ENCODE measurements around the gene ADAM19.

Gene ADAM19

DNA sequence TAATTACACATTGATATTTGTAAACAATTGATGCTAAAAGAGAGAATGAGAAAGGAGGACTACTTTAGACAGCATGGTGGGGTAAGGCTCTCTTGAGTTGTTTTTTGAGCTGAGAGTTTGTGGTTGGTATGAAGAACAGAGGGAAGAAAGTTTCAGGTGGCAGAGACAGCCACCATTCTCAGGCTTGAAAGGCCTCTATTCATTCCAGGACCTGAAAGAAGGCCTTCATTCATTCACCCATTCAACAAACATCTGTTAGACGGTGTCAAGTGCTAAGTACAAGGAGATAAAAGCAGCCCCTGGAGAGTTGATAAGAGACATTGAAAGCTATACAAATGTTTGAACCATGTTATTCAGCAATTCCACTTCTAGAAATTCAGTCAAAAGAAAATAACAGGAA is 21.7 kb upstream of the ADAM19 start:
- DNase-seq (ENCODE audit: low read depth in 1 of 2, low spot score in 1 of 2), result no peak

DNA sequence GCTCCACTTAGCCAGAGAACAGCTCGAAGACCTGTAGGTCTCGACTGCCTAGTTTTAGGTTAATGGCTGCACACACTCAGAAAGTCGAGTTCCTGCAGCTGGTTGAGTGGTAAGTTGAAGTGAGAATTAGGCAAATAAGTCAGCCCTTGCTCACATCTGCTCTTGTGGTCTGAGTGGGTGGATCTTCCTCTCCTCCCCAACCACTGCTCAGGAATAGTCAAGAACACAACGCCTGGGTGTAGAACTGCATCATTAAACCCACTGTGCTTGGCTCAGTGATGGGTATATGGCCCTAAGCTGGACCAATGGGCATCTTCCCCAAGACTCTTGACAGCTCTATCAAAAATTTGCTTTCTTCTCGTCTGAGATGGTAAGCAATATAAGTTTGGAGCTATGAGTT is 20.9 kb upstream of the ADAM19 start:
- DNase-seq (ENCODE audit: low read depth in 1 of 2, low spot score in 1 of 2), result no peak

GRCh38 chr5:157594675-157595459 is 19.3 kb upstream of the ADAM19 start:
- no peak for DNase-seq (ENCODE audit: low read depth in 1 of 2, low spot score in 1 of 2)

DNA sequence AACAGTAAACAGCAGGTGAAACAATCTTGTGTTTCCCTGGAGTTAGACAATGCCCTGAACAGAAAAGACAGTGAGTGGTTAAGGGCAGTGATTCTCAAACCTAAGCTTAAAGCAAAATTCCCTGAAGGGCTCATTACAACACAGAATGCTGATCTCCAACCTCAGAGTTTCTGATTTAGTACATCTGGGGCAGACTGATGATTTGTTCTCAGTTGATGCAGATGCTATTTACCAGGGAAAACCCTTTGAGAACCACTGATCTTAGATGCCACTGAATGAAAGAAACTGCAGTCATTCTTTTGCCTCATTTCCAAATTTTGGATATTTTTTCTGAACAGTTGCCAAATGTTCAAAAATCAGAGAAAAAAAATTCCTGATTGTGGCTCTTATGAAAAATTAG is 18.7 kb upstream of the ADAM19 start:
- no peak for DNase-seq (ENCODE audit: low read depth in 1 of 2, low spot score in 1 of 2)

GRCh38 chr5:157593052-157593757 is 17.6 kb upstream of the ADAM19 start:
- DNase-seq (ENCODE audit: low read depth in 1 of 2, low spot score in 1 of 2), result no peak

GRCh38 chr5:157592594-157592993 is 17.0 kb upstream of the ADAM19 start:
- no peak for DNase-seq (ENCODE audit: low read depth in 1 of 2, low spot score in 1 of 2)

- DNase-seq (ENCODE audit: low read depth in 1 of 2, low spot score in 1 of 2), result no peak
Measured at GRCh38 chr5:157590478-157590877, 14.9 kb upstream of the ADAM19 start.

DNA sequence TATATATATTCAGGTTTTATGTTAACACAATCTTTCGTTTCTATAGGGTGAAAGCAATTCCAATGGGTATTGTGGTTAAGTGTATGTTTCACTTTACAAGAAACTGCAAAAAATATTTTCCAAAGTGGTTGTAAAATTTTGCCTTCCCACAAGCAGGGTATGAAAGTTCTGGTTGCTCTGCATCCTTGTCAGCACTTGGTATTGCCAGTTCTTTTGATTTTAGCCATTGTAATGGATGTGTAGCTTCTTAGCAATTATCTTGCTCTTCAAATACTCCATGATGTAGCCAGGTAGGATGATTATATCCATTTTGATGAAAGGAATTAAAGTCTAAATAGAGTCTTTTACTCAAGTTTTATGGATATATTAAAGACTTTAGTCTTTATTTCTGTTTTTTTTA is 9.1 kb upstream of the ADAM19 start:
- DNase-seq (ENCODE audit: low read depth in 1 of 2, low spot score in 1 of 2), result no peak

GRCh38 chr5:157582731-157583620 is 7.4 kb upstream of the ADAM19 start:
- no peak for DNase-seq (ENCODE audit: low read depth in 1 of 2, low spot score in 1 of 2)

- no peak for DNase-seq (ENCODE audit: low read depth in 1 of 2, low spot score in 1 of 2)
Measured at GRCh38 chr5:157581901-157582300, 6.3 kb upstream of the ADAM19 start.

GRCh38 chr5:157578079-157578780 is 2.7 kb upstream of the ADAM19 start:
- DNase-seq (ENCODE audit: low read depth in 1 of 2, low spot score in 1 of 2), result no peak

- no peak for DNase-seq (ENCODE audit: low read depth in 1 of 2, low spot score in 1 of 2)
Measured at GRCh38 chr5:157576678-157577077, 1.1 kb upstream of the ADAM19 start.

GRCh38 chr5:157574456-157575380 is 857 bp downstream of the ADAM19 start:
- no peak for DNase-seq (ENCODE audit: low read depth in 1 of 2, low spot score in 1 of 2)

DNA sequence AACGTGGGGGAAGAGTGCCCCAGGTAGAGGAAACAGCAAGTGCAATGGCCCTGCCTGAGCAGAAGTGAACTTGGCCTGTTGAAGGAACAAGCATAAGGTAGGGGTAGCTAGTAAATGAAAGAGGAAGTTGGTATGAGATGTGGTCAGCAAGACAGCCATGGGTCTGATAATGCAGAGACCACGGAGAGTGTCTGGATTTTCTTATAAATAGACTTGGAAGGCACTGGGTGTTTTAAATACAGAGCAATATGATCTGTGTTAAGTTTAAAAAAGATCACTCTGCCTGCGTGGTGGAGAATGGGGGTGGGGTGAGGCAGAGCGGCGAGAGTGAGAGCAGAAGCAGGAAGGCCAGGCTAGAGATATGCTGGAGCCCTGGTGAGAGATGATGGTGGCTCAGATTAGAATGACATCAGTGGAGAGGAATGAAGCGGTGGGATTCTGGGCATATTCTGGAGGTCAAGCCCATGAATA is 4.2 kb downstream of the ADAM19 start:
- no peak for DNase-seq (ENCODE audit: low read depth in 1 of 2, low spot score in 1 of 2)

DNA sequence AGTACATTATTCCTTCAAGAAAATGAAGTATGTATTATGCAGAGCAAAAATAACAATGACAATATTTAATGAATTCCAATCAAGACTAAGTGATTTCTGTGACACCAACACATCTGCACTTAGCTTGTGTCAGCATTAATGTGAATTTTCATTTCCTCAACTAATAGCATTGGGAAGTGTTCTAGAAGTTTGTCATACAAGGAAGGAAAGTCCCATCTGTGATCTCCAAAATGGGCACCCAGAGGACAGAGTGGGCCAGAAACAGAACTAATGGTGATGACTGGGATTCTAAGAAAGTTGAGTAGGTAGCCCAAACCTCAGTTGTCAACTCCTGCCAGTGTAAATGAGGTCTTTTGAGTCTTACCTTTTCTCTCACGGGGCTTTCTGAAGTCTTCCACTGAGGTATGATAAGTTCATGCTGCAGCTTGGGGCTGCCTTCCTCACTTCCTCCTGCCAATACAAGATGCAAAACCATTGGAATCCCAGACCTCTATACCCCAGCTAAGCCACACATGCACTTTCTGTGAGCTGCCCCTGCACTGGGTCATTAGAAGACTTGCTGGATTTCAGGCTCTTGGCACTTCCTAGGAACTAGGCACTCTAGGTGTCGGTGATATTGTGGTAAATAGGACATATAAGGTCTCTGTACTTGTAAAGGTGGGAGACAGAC is 4.9 kb downstream of the ADAM19 start:
- no peak for DNase-seq (ENCODE audit: low read depth in 1 of 2, low spot score in 1 of 2)

- DNase-seq (ENCODE audit: low read depth in 1 of 2, low spot score in 1 of 2), result no peak
Measured at GRCh38 chr5:157568720-157569119, 6.9 kb downstream of the ADAM19 start.

GRCh38 chr5:157568222-157568621 is 7.4 kb downstream of the ADAM19 start:
- no peak for DNase-seq (ENCODE audit: low read depth in 1 of 2, low spot score in 1 of 2)

DNA sequence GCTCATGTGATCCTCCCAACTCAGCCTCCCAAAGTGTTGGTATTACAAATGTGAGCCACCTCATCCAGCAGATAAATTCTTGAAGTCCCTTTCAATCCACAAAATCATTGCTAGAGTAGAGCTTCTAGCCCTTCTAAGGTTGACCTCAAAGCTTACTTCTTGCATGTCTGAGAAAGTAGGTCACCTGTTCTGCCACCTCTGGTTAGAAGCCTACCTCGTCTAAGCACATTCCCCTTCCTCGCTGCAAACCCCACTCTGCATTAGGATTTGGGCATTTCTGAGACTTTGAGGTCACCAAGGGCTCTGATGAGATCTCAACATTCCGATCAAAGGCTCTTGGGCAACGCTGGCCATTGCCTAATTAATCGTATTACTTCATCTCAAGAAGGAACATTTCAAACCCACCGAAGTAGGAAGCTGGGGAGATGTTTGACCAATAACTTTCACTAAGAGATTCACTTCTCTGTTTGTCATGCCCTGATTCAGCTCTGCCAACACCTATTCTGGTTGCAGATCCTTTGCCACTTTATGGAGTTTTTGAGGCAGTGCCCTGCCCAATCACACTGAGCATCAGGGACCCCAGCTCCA is 8.6 kb downstream of the ADAM19 start:
- DNase-seq (ENCODE audit: low read depth in 1 of 2, low spot score in 1 of 2), result no peak
